Right renal pelvis (tissue), 4 donors: ENCODE results near the gene LDHA. TPM values are rescaled to one million over a fixed set of nuclear protein-coding genes. Genes with fewer than 3 reads are reported as not detected.

Experiments used
- polyA plus RNA-seq, 4 donors: library from polyadenylated mRNA; unstranded; fragments of 120-200 nt; gene quantifications; one replicate each; pipeline ENCODE4 v1.2.1, GENCODE V29; 2013; ENCODE audit not compliant: insufficient read length in 4 of 4

The LDHA gene
- polyA plus RNA-seq, 4 donors, result 258 to 328 (median 284) TPM

Other genes with a start within 250 kb of the LDHA start
- gene MRGPRX4, start 221.7 kb upstream of the LDHA start, polyA plus RNA-seq, result not detected
- gene SAA4, start 157.8 kb upstream of the LDHA start, polyA plus RNA-seq, result not detected
- under 1 TPM in 1 of 4 donors, not detected in 3; 0.20 TPM for gene SAA2, start 145.9 kb upstream of the LDHA start, polyA plus RNA-seq
- gene SAA1, start 128.3 kb upstream of the LDHA start, polyA plus RNA-seq, result not detected
- 10 to 100 TPM; 20.4 to 24.3 (median 22.4) TPM for gene HPS5, start 72.4 kb upstream of the LDHA start, polyA plus RNA-seq
- gene GTF2H1, start 72.0 kb upstream of the LDHA start, polyA plus RNA-seq, result 10 to 100 TPM; 47.0 to 58.9 (median 56.0) TPM
- gene LDHC, start 17.8 kb downstream of the LDHA start, polyA plus RNA-seq, result 1 to 10 TPM in 1 of 4 donors, under 1 TPM in 3; 0.19 to 1.2 (median 0.31) TPM
- 1 to 10 TPM in 1 of 4 donors, under 1 TPM in 3; 0.74 to 1.4 (median 0.91) TPM for gene LDHAL6A, start 61.3 kb downstream of the LDHA start, polyA plus RNA-seq
- 100 to 1,000 TPM; 131 to 152 (median 147) TPM for gene TSG101, start 132.4 kb downstream of the LDHA start, polyA plus RNA-seq
- 10 to 100 TPM; 19.5 to 23.6 (median 22.3) TPM for gene UEVLD, start 194.2 kb downstream of the LDHA start, polyA plus RNA-seq
- gene MISFA, start 205.2 kb downstream of the LDHA start, polyA plus RNA-seq, result 1 to 10 TPM; 5.3 to 7.2 (median 5.7) TPM
- 10 to 100 TPM; 23.2 to 32.4 (median 30.8) TPM for gene SPTY2D1, start 239.8 kb downstream of the LDHA start, polyA plus RNA-seq